HG03060 (cell line): ENCODE results near the gene SAXO1.
"Not testable (repeated sequence)": the region's sequence is repeated elsewhere in the genome, so short reads cannot be mapped to it uniquely, and the experiment has no call there.

Experiments
- ATAC-seq: cut with Tn5 transposase; IDR thresholded peaks from one replicate; pipeline ENCODE4 v1.9.1; 2021; ENCODE audit warnings: low read depth, moderate number of reproducible peaks; ENCODE audit not compliant: unreplicated experiment

The SAXO1 gene, protein sequence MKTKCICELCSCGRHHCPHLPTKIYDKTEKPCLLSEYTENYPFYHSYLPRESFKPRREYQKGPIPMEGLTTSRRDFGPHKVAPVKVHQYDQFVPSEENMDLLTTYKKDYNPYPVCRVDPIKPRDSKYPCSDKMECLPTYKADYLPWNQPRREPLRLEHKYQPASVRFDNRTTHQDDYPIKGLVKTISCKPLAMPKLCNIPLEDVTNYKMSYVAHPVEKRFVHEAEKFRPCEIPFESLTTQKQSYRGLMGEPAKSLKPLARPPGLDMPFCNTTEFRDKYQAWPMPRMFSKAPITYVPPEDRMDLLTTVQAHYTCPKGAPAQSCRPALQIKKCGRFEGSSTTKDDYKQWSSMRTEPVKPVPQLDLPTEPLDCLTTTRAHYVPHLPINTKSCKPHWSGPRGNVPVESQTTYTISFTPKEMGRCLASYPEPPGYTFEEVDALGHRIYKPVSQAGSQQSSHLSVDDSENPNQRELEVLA

DNA sequence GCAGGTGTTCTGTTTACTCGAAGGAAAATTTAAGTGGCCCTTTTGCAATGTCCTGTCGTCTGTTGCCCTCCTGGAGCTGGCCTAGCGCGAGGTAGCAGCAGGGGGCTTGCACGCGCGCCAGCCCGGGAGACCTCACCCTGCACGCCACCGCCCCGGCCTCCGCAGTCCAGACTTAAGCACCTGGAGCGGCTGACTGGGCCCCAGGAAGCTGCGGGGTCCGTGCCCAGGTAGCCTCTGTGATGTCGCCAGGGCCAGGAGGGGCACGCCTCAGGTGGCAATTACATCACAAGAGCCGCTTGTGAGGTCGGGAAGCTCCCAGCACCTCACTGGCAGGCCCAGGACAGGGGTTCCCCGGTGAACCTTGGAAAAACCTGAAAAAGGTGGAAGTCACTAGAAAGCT lies at the start of gene SAXO1:
Gene SAXO1, minus strand, starts transcription at position 195 of the 400 bp plus-strand sequence. CDS start 301 bp downstream, outside the sequence.
- ATAC-seq: no peak

DNA sequence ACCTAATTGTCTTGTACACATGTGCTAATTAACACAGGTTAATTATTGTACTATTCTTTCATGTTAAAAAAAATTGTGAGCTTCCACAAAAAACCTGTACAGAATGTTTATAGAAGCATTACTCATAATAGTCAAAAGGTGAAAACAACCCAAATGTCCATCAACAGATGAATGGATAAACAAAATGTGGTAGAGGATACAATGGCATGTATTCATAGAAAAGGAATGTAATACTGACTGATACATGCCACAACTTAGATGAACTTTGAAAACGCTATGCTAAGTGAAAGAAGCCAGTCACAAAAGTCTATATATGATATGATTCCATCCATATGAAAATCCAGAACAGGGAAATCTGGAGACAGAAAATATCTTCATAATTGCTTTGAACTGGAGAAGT lies 41.8 kb upstream of the SAXO1 start:
- ATAC-seq: no peak

DNA sequence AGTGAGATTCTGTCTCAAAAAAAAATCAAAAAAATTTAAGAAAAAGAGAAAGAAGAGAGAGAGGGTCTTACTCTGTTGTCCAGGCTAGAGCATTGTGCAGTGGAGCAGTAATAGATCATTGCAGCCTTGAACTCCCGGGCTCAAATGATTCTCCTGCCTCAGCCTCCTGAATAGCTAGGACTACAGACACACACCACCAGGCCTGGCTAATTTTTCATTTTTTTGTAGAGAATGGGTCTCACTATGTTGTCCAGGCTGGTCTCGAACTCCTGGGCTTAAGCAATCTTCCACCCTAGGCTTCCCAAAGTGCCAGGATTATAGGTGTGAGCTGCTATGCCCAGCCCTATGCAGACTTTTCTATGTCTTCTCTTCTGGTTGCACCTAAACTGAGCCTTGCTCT lies 41.2 kb upstream of the SAXO1 start:
- ATAC-seq: no peak

DNA sequence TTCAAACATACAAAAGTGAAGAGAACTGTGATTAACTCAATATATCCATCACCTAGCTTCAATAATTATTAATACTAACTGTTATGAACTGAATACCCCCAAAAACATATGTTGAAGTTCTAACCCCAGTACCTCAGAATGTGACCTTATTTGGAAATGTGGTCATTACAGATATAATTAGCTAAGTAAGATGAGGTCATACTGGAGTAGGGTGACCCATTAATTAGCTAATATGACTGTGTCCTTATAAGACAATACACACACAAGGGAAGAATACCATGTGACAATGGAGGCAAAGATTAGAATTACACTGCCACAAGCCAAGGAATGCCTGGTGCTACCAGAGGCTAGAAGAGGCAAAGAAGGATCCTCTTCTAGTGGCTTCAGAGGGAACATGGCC lies 24.0 kb upstream of the SAXO1 start:
- no peak for ATAC-seq

DNA sequence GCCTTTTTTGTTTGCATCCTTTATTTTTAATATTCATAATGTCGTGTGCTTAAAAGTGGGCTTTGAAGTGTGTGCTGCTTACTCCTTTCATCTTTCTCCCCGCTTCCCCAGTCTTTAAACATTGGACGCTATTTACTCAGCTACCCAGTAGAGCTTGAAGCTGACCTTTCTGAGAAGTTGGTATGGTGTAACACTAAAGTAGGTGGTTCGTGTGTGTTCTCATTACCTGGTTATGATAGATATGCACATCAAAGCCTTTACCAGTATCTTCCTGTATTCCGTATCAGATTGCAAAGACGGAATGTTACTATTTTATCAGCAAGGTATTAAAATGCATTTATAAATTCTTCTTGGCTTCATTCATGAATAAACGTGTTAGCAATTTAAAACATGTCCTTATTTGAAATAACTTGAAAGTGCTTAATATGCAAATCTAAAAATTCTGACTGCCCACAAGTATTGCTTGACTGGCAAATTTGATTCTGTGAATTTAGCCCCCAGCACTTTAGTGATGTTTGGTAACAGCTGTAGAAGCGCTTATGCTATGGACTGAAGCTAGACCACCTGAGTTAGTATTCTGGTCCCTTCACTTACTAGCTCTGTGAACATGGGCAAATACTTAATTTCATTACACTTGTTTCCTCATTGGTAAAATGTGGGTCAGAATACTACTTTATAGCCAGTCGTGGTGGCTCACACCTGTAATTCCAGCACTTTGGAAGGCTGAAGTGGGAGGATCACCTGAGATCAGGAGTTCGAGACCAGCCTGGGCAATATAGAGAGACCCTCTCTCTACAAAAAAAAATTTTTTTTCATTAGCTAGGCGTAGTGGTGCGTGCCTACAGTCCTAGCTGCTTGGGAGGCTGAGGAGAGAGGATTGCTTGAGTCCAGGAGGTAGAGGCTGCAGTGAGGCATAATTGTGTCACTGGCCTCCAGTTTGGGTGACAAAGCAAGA lies 17.9 kb upstream of the SAXO1 start:
- no peak for ATAC-seq

DNA sequence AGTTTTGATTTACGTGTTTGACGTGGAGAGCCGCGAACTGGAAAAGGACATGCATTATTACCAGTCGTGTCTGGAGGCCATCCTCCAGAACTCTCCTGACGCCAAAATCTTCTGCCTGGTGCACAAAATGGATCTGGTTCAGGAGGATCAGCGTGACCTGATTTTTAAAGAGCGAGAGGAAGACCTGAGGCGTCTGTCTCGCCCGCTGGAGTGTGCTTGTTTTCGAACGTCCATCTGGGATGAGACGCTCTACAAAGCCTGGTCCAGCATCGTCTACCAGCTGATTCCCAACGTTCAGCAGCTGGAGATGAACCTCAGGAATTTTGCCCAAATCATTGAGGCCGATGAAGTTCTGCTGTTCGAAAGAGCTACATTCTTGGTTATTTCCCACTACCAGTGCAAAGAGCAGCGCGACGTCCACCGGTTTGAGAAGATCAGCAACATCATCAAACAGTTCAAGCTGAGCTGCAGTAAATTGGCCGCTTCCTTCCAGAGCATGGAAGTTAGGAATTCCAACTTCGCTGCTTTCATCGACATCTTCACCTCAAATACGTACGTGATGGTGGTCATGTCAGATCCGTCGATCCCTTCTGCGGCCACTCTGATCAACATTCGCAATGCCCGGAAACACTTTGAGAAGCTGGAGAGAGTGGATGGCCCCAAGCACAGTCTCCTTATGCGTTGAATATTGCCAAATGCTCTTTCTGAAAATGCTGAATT lies 17.1 kb upstream of the SAXO1 start:
- ATAC-seq: no peak

DNA sequence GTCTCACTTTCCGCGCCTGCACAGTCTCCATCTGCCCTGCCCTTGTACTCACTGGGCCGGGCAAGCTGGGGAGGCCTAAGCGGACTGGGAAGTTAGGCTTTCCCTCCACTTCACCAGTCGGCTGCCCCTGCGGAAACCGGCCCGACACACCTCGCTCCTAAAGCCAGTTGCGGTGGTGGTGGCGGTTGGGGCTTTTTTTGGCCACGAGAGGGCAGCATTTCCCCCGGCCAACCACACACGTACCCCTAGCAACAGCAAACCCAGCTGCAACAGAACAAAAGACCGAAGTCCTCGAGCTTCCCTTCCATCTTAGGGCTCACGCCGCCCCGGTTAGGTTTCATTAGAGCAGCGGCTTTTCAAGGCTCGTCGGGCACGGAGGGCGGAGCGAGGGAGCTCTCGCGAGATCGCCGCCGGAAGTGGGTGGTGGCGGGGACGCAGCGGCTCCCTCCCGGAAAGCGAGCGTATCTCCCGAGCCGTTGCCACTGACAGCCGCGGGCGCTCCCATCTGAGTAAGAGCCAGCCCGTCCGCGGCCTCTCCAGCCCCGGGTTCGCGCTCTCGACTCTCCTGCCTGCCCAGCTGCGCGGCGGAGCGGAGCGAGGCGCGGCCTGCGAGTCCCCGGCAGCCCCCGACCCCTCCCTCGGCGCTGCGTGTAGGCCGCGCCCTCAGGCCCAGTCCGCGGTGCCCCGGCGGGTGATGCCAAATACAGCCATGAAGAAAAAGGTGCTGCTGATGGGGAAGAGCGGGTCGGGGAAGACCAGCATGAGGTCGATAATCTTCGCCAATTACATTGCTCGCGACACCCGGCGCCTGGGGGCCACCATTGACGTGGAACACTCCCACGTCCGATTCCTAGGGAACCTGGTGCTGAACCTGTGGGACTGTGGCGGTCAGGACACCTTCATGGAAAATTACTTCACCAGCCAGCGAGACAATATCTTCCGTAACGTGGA lies 16.2 kb upstream of the SAXO1 start, which contains the start of gene RRAGA:
Gene RRAGA, plus strand, starts transcription at position 462 of the 951 bp plus-strand sequence. Its CDS starts 233 bp downstream, at position 695.
- peak; percentile 88 for ATAC-seq

DNA sequence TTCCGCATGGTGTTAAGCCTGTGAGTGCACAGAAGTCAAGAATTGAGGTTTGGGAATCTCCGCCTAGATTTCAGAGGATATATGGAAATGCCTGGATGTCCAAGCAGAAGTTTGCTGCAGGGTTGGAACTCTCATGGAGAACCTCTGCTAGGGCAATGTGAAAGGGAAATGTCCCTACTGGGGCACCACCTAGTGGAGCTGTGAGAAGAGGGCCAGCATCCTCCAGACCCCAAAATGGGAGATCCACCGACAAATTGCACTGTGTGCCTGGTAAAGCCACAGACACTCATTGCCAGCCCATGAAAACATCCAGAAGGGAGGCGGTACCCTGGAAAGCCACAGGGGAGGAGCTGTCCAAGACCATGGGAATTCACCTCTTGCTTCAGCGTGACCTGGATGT lies 3.6 kb upstream of the SAXO1 start:
- no peak for ATAC-seq

DNA sequence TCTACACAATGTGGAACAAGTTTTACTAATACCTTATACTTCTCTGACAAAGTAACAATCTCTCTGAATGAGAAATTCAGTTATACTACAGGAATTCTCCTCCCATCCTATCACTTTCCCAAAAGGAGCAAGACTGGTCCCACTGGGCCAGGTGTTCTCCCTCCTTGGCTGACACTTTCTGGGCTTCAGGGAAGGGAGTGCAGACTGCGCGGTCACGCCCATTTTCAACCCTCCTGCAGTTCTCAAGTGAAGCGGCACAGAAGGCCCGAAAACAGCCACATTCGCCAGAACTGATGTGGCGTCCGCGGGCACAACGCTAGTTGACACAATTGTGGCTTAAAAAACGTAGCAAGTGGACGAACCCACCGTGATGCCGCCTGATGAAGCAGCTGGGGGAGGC lies 603 bp downstream of the SAXO1 start:
- ATAC-seq: no peak

DNA sequence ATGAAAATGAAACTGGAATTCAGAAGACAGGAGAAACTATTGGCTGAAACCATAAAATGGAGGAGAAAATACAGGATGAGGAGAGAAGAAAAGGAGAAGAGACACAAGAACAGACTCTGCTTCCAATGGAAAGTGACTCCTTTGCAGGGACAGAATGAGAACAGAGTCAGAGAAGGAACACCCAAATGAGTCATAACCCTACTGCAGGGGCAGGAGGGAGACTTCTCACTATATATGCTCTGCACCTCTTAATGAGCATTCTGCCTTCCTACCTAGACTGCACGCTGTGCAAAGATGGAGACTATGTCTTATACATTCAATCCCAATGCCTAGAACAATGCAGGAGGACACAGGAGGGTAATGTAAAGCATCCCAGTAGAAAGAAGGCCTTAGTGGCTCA lies 2.1 kb downstream of the SAXO1 start:
- ATAC-seq: peak; percentile 83

DNA sequence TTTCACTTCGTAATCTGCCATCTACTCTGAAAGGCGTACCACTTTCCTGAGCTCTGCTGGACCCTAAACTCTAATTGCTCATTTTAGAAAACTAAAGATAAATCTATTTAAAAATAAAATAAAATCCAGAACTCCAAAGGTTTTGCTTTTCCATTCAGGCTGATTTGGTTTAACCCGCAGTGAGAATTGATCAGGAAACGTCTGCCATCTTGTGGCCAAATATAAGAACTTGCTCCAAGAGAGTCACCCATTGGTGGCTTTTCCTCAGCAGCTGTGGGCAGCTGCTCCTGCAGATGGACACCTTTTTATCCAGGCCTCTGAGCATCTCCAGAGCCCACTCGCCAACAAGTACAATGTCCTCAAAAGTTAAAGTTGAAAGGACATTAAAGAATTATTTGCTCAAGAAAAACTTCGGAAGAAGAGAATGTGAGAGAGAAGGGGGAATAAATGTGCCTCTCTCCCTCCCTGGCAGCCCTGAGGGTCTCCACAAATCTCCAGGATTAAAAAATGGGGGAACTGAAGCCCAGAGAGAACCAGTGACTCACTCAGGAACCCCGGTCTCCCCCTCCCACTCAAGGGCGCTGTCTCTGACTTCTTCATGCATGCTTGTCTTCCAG lies 4.1 kb downstream of the SAXO1 start:
- no peak for ATAC-seq

DNA sequence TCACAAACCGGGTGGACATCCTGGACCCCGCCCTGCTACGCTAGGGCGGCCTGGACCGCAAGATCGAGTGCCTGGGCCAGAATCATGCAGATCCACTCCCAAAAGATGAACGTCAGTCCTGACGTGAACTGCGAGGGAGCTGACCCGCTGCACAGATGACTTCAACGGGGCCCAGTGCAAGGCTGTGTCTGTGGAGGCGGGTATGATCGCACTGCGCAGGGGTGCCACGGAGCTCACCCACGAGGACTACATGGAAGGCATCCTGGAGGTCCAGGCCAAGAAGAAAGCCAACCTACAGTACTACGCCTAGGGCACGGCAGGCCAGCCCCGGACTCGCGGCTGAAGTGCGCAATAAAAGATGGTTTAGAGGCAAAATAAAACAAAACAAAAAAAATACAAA lies 5.2 kb downstream of the SAXO1 start:
- no peak for ATAC-seq

DNA sequence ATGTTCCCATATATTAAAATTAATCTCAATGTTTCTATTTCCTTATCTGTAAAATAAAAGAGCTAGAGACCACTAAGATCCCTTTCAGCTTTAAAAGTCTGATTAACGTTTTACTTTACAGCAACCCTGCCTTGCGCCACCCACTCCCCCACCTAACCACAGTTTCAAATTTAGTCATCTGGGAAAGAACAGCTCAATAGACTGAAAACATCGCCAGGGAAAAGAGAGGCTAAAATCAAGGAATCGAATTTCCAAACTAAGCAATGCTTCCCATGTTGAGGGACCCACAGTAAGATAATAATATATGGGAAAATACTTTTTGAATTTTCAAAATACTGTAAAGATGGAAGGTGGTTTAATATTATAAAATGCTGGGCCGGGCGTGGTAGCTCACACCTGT lies 6.6 kb downstream of the SAXO1 start:
- no peak for ATAC-seq

DNA sequence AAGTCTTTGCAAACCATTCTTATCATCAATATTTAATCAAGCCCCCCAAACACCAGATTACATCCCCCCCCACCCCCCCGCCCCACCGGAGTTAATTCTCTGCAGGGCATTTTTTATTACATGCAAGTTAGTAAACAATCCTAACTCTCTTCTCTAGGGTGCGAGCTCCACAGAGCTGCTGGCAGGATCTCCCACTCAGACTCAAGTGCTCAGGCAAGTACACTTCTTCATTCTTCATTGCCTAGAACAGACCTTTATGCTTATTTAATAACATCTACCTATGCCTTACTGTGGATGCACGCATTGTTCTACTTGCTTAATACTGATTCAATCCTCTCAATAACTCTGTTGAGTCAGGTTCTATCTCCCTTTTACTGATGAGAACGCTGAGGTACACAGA lies 9.9 kb downstream of the SAXO1 start:
- no peak for ATAC-seq

DNA sequence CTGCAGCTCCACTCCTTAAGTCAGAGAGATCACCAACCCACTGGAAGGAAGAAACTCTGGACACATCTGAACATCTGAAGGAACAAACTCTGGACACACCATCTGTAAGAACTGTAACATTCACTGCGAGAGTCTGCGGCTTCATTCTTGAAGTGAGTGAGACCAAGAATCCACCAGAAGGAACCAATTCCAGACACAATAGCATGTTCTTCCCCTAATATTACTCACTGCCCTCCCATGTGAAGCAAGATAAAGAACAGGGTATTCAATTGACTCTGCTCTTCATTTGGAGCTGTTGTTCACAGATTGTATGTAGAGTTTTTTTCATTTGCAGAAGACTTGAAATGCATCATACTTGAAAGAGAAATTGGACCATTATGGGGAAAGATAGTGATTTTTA lies 10.8 kb downstream of the SAXO1 start:
- ATAC-seq: peak; percentile 40

DNA sequence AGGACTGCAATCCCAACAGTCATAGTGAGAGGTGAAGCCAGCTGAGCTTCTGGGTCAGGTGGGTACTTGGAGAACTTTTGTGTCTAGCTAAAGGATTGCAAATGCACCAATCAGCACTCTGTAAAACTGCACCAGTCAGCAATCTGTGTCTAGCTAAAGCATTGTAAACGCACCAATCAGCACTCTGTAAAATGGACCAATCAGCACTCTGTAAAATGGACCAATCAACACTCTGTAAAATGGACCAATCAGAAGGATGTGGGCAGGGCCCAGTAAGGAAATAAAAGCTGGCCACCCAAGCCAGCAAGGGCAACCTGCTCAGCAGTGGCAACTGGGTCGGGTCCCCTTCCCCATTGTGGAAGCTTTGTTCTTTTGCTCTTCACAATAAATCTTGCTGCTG lies 11.4 kb downstream of the SAXO1 start:
- not testable (repeated sequence) for ATAC-seq

DNA sequence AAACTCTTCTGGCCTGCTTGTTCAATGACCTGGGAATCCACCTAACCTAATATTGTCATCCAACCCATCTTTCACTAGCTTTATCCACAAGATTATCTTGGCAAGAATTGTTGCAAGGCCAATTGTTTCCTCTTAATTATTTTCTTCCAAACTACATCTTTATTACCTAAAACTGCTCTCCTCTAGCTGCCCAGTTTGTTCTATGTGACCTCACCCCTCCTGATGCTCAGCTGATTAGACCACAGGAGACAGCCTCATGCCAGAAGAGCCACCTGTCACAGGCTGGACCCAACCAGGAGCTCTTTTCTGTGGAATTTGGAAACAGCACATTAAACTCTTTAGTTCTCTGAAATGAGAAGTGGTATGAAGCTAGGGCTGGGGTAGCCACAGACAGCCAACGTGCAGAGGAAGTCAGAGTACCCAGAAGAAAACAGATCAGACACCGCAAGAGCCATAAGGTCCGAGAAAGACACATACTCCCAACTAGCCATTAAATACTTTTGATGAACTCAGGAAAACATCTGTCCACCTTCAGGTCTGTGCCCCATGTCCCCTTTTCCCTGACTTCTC lies 12.0 kb downstream of the SAXO1 start:
- ATAC-seq: no peak

DNA sequence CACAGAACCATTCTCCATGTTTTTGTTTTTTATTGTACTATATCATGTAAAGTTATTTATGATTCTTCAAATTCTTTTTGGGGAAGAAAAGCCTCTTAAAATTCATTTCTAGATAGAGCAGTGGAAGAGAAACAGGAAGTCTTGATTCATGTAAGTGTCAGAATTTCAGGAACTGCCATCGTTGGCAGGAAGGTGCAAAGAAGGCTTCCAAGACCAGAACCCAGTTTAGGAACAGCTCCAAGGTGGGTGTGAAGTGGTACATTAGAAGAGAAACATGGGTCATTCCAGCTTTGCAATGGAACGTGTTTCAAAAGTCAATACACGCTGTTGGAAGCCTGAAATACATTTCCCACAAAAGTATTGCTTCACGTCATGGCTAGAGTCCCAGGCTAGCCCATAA lies 14.8 kb downstream of the SAXO1 start:
- no peak for ATAC-seq
